Activated T-helper 2 cell treated with anti-CD3 and anti-CD28 coated beads, Interferon-gamma antibody, Interleukin-2, Interleukin-4, amounts not matched to agents 10 μg/mL and 5 μg/mL and 100 μg/mL, durations not matched to agents 14 hours and 24 hours and 36 hours (primary cell): ENCODE data around the gene ZNF107. TPM values are rescaled to one million over a fixed set of nuclear protein-coding genes. Genes with fewer than 3 reads are reported as not detected.
"Not testable (repeated sequence)": the region's sequence is repeated elsewhere in the genome, so short reads cannot be mapped to it uniquely, and the experiment has no call there.

Experiments used
- DNase-seq: peaks from one replicate; pipeline ENCODE4 v3.0.0; 2021; ENCODE audit warnings: low spot score
- H3K27ac Mint-ChIP-seq: one replicate; pipeline ENCODE4 v1.8.0; 2021; ENCODE audit warnings: mixed read lengths
- H3K27me3 Mint-ChIP-seq: one replicate; pipeline ENCODE4 v1.8.0; 2021; ENCODE audit warnings: low read depth, mixed read lengths
- H3K36me3 Mint-ChIP-seq: one replicate; pipeline ENCODE4 v1.8.0; 2021; ENCODE audit warnings: low read depth, mixed read lengths
- H3K4me1 Mint-ChIP-seq: one replicate; pipeline ENCODE4 v1.8.0; 2021; ENCODE audit warnings: low read depth, mixed read lengths
- H3K4me3 Mint-ChIP-seq: one replicate; pipeline ENCODE4 v1.8.0; 2021; ENCODE audit warnings: low read depth, mild to moderate bottlenecking, moderate library complexity, mixed read lengths
- H3K9me3 Mint-ChIP-seq: one replicate; pipeline ENCODE4 v1.8.0; 2021; ENCODE audit warnings: mixed read lengths
- intact Hi-C: fragments of 100-400 bp; cut with micrococcal nuclease; formaldehyde crosslinking; loops from one replicate; pipeline ENCODE4 v1.15.1; 2023
- total RNA-seq: library from RNA; stranded (reverse); gene quantifications from 2 replicates; pipeline ENCODE4 v1.2.3, GENCODE V29; 2022

Gene ZNF107
- total RNA-seq, 1 donor from 2014 or later: 13.1 TPM

DNA sequence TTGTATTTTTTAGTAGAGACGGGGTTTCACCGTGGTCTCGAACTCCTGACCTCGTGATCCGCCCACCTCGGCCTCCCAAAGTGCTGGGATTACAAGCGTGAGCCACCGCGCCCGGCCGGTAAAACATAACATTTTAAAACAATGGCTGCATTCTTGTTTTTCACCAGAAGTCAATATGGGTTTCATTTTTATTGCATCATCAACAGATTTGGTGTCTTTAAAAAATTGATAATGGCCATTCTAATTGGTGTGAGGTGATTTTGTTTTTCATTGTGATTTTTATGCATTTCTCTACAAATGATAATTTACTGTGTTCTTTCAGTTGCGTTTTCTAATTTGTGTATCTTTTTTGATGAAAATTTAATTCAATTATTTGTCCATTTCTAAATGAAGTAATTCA, 31.9 kb downstream of the ZNF107 start:
- H3K27ac Mint-ChIP-seq, DNase-seq, H3K4me1 Mint-ChIP-seq, H3K27me3 Mint-ChIP-seq, intact Hi-C loops, H3K4me3 Mint-ChIP-seq: not testable (repeated sequence)
- peaks cover 29% of the 10 kb centered on the region for H3K9me3 Mint-ChIP-seq
- H3K36me3 Mint-ChIP-seq: peaks cover 72% of the 10 kb centered on the region

DNA sequence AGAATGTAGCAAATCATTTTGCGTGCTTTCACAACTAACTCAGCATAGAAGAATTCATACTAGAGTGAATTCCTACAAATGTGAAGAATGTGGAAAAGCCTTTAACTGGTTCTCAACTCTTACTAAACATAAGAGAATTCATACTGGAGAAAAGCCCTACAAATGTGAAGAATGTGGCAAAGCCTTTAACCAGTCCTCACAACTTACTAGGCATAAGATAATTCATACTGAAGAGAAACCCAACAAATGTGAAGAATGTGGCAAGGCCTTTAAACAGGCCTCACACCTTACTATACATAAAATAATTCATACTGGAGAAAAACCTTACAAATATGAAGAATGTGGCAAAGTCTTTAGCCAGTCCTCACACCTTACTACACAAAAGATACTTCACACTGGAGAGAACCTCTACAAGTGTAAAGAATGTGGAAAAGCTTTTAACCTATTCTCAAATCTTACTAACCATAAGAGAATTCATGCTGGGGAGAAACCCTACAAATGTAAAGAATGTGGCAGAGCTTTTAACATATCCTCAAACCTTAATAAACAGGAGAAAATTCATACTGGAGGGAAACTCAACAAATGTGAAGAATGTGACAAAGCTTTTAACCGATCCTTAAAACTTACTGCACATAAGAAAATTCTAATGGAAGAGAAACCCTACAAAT, 40.8 kb downstream of the ZNF107 start:
- H3K4me3 Mint-ChIP-seq: no peak overlapping the region
- no peaks in the 10 kb centered on the region for H3K4me1 Mint-ChIP-seq
- intact Hi-C loops: no loop called here
- peaks cover 60% of the 10 kb centered on the region for H3K9me3 Mint-ChIP-seq
- H3K27me3 Mint-ChIP-seq: no peaks in the 10 kb centered on the region
- no peak overlapping the region for H3K27ac Mint-ChIP-seq
- peaks cover 53% of the 10 kb centered on the region for H3K36me3 Mint-ChIP-seq
- no peak for DNase-seq

DNA sequence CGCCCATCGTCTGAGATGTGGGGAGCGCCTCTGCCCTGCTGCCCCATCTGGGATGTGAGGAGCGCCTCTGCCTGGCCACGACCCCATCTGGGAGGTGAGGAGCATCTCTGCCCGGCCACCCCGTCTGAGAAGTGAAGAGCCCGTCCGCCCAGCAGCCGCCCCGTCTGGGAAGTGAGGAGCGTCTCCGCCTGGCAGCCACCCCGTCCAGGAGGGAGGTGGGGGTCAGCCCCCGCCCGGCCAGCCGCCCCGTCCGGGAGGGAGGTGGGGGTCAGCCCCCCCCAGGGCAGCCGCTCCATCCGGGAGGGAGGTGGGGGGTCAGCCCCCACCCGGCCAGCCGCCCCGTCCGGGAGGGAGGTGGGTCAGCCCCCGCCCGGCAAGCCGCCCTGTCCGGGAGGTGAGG, 52.0 kb downstream of the ZNF107 start:
- H3K4me3 Mint-ChIP-seq, H3K27ac Mint-ChIP-seq, DNase-seq, H3K27me3 Mint-ChIP-seq, intact Hi-C loops, H3K4me1 Mint-ChIP-seq, H3K36me3 Mint-ChIP-seq: not testable (repeated sequence)
- peaks cover 31% of the 10 kb centered on the region for H3K9me3 Mint-ChIP-seq

DNA sequence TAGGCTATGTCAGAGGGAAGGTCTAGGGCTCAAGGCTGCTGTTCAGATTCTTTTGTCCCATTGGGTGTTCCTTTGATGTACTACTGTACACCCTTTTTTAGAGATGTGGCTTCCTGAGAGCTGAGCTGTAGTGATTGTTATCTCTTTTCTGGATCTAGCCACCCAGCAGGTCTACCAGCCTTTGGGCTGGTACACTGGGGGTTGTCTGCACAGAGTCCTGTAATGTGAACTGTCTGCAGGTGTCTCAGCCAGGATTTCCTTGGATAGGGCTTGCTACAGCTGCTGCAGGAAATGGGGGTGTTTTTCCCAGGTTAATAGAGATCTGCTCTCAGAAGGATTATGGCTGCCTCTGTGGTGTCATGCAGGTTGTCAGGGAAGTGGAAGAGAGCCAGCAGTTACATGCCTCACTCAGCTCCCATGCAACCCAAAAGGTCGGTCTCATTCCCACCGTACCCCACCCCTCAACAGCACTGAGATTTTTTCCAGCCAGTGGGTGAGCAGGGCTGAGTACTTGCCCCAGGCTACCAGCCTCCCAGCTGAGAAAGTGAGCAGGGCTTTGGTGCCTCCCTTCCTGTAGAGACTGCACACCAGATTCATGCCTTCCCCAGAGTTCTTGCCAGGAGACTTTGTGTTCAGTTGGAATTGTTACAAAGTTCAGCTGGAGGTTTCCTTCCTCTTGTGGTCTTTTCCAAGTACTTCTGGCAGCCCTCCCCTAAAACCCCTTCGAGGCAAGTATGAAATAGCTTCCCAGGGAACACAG, 63.3 kb downstream of the ZNF107 start:
- DNase-seq: no peak
- Mint-ChIP-seq H3K4me3 (no peak overlapping the region), H3K27ac (no peak overlapping the region), H3K4me1 (no peaks in the 10 kb centered on the region), H3K9me3 (peaks cover 63% of the 10 kb centered on the region), H3K36me3 (no peaks in the 10 kb centered on the region), H3K27me3 (no peaks in the 10 kb centered on the region)
- intact Hi-C loops: no loop called here

DNA sequence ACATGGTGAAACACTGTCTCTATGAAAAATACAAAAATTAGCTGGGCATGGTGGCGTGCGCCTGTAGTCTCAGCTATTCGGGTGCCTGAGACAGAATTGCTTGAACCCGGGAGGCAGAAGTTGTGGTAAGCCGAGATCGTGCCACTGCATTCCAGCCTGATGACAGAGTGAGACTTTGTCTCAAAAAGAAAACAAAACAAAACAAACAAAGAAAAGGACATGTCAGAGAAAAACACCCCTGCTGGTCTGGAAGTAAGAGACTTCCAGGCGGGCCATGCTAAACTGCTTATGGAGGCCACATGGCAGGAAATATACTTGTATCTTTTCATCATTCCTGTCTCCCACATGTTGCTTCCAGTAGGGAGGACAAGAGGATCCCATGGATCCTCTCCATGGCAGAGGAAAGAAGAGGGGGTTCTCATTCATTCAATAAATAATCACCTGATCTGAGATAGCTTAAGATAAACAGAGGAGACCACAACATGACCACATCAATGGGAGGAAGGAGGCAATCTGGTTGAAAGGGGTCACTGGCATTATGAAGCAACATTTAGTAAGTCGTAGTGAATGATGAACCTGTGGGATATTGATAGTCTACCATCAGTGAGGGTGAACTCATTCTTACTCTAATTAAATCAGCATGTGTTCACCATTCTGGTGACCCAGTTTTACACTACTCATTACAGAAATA, 67.8 kb downstream of the ZNF107 start:
- Mint-ChIP-seq H3K27me3 (no peaks in the 10 kb centered on the region), H3K4me3 (no peak overlapping the region), H3K9me3 (peaks cover 39% of the 10 kb centered on the region), H3K4me1 (no peaks in the 10 kb centered on the region), H3K27ac (no peak overlapping the region), H3K36me3 (no peaks in the 10 kb centered on the region)
- intact Hi-C loops: no loop called here
- DNase-seq: no peak

- Mint-ChIP-seq H3K9me3 (peaks cover 24% of the 10 kb centered on the region), H3K4me1 (no peaks in the 10 kb centered on the region), H3K36me3 (no peaks in the 10 kb centered on the region), H3K27ac (no peak overlapping the region), H3K27me3 (no peaks in the 10 kb centered on the region), H3K4me3 (no peak overlapping the region)
- no peak for DNase-seq
- intact Hi-C loops: no loop called here
Observed at GRCh38 chr7:64736575-64736974, 70.6 kb downstream of the ZNF107 start.

DNA sequence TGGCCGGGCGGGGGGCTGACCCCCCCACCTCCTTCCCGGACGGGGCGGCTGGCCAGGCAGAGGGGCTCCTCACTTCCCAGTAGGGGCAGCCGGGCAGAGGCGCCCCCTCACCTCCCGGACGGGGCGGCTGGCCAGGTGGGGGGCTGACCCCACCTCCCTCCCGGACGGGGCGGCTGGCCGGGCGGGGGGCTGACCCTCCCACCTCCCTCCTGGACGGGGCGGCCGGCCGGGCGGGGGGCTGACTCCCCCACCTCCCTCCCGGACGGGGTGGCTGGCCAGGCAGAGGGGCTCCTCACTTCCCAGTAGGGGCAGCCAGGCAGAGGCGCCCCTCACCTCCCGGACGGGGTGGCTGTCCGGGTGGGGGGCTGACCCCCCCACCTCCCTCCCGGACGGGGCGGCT, 72.5 kb downstream of the ZNF107 start:
- DNase-seq, intact Hi-C loops, H3K4me1 Mint-ChIP-seq: not testable (repeated sequence)

DNA sequence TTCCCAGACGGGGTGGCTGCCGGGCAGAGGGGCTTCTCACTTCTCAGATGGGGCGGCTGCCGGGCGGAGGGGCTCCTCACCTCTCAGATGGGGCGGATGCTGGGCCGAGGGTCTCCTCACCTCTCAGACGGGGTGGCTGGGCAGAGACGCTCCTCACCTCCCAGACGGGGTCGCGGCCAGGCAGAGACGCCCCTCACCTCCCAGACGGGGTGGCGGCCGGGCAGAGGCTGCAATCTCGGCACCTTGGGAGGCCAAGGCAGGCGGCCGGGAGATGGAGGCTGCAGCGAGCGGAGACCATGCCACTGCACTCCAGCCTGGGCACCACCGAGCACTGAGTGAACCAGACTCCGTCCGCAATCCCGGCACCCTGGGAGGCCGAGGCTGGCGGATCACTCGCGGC, 73.0 kb downstream of the ZNF107 start:
- H3K27me3 Mint-ChIP-seq, DNase-seq, H3K4me1 Mint-ChIP-seq, H3K36me3 Mint-ChIP-seq, intact Hi-C loops, H3K27ac Mint-ChIP-seq, H3K4me3 Mint-ChIP-seq: not testable (repeated sequence)
- H3K9me3 Mint-ChIP-seq: peaks cover 25% of the 10 kb centered on the region

More for the DNA sequence above, 72.5 kb downstream of the ZNF107 start:
- not testable (repeated sequence) for H3K27me3 Mint-ChIP-seq, H3K4me3 Mint-ChIP-seq, H3K36me3 Mint-ChIP-seq, H3K27ac Mint-ChIP-seq
- peaks cover 30% of the 10 kb centered on the region for H3K9me3 Mint-ChIP-seq

- Mint-ChIP-seq H3K4me3 (no peak overlapping the region), H3K27me3 (no peaks in the 10 kb centered on the region), H3K4me1 (no peaks in the 10 kb centered on the region), H3K9me3 (peaks cover 22% of the 10 kb centered on the region), H3K36me3 (no peaks in the 10 kb centered on the region), H3K27ac (no peak overlapping the region)
- intact Hi-C loops: no loop called here
- no peak for DNase-seq
Observed at GRCh38 chr7:64744680-64745079, 78.7 kb downstream of the ZNF107 start.

DNA sequence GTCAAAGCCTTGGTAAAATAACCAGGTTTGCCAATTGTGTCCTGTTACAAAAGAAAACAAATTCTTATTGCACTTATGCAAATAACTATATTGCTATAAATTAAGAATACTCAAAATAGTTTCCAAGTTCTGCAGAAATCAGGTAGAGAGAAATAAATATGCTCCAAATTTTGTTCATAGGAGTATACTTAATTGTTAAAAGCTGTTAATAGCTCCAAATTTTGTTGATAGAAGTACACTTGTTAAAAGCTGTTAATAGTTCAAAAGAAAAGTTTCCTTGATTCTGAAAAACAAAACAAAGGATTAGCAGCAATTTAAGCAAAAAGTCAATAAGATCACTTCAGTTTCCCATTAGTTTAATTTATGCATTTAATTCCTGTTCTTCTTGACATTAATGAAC, 81.9 kb downstream of the ZNF107 start:
- DNase-seq: no peak
- Mint-ChIP-seq H3K27me3 (no peaks in the 10 kb centered on the region), H3K4me1 (no peaks in the 10 kb centered on the region), H3K27ac (no peak overlapping the region), H3K9me3 (peaks cover 24% of the 10 kb centered on the region), H3K4me3 (no peak overlapping the region), H3K36me3 (no peaks in the 10 kb centered on the region)
- intact Hi-C loops: no loop called here

DNA sequence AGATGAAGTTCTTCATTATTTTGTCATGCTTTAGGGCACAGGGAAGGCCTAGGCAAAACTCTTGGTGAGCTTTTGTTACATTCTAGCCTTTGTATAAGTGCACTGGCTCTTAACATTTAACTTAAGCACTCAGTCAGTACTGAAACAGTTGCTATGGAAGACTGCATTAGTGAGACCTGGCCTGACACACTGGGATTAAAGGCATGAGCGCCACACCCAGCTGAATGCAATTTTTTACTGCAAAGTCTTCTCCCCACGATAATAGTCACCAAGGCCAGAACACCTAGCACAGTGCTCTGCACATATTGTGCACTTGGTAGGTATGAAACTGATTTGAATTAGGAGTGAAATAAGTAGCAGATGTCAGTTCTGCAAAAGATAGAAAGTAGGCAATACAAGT, 87.1 kb downstream of the ZNF107 start:
- peaks cover 24% of the 10 kb centered on the region for H3K9me3 Mint-ChIP-seq
- no peaks in the 10 kb centered on the region for H3K4me1 Mint-ChIP-seq
- H3K36me3 Mint-ChIP-seq: no peaks in the 10 kb centered on the region
- intact Hi-C loops: no loop called here
- H3K27ac Mint-ChIP-seq: no peak overlapping the region
- H3K4me3 Mint-ChIP-seq: no peak overlapping the region
- no peaks in the 10 kb centered on the region for H3K27me3 Mint-ChIP-seq
- DNase-seq: no peak

- no peaks in the 10 kb centered on the region for H3K27me3 Mint-ChIP-seq
- H3K9me3 Mint-ChIP-seq: peaks cover 24% of the 10 kb centered on the region
- DNase-seq: no peak
- no peak overlapping the region for H3K27ac Mint-ChIP-seq
- intact Hi-C loops: no loop called here
- no peaks in the 10 kb centered on the region for H3K36me3 Mint-ChIP-seq
- H3K4me3 Mint-ChIP-seq: no peak overlapping the region
- no peaks in the 10 kb centered on the region for H3K4me1 Mint-ChIP-seq
Observed at GRCh38 chr7:64755865-64756264, 89.9 kb downstream of the ZNF107 start.

DNA sequence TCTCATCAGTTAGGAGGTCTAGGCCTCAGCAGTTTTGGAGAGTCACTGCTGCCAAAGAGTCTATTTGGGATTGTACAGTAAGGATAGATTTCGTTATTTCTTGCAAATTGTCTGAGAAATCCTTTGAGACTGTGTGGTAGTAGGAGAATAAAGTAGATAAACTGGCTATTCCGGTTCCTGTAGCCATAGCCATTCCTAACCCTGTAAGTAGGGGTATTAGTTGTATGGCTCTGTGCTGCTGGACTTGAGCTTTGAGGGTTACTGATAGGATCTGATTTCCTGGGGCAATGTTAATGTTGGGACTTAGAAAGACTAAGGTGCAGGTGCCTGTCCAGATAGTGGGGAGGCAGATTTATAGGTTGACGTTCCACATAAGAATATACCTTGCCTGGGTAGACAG, 92.2 kb downstream of the ZNF107 start:
- Mint-ChIP-seq H3K4me3 (no peak overlapping the region), H3K9me3 (peaks cover 10% of the 10 kb centered on the region), H3K27ac (no peak overlapping the region), H3K27me3 (no peaks in the 10 kb centered on the region), H3K36me3 (no peaks in the 10 kb centered on the region), H3K4me1 (no peaks in the 10 kb centered on the region)
- DNase-seq: no peak
- intact Hi-C loops: no loop called here
